ENCODE data around the gene APLP2.
"Not testable (repeated sequence)": the region's sequence is repeated elsewhere in the genome, so short reads cannot be mapped to it uniquely, and the experiment has no call there.

The APLP2 gene

DNA sequence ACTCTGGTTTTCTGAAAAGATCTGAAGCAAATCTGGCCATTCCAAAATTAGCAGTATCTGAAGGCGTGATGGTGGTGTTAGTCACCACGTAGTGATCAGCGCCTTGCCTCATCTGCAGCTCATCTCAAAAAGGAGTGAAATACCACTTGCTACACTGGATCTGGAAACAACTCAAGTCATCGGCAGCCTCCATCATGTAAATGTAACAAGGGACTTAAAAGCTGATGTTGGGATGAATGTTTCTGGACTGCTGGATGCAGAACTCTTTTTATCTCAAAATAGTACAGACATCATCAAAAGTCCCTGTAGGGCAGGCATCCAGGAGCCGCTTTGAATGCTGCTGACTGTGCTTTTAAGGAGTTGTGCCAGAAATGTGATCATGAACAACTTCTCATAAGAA, 14.1 kb upstream of the APLP2 start:
- no peak for DNase-seq (ENCODE audit: low spot score)

DNA sequence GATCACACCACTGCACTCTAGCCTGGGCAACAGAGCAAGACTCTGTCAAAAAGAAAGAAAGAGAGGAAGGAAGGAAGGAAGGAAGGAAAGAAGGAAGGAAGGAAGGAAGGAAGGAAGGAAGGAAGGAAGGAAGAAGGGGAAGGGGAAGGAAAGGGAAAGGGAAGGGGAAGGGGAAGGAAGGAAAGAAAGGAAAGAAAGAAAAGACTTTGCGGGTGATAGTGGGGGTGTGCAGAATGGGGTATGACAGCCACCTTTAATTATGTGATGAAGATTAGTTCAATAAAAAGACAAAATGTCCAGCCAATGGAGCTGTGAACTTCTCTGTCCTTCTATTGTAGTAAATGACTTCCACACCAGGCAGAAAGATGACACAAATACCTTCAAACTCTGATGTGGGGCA, 8.7 kb upstream of the APLP2 start:
- DNase-seq (ENCODE audit: low spot score), result no peak

DNA sequence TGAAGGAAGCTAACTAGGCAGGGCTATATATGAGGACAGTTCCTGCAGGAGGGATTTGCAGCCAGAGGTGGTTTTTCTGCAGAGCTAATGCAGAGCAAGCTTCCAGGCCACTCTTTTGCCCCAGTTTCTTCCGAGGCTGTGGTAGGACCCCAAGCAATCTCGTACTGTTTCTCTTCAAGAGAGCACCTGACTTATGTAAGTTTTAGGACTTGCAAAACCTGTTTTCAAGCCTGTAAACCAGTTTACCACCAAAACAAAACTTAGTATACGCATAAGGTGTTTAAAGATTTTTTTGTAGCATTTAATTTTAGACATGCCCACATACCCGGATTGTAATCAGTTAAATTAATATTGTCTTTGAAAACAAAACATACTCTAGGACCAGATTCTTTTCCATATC, 7.7 kb upstream of the APLP2 start:
- DNase-seq (ENCODE audit: low spot score), result no peak

DNA sequence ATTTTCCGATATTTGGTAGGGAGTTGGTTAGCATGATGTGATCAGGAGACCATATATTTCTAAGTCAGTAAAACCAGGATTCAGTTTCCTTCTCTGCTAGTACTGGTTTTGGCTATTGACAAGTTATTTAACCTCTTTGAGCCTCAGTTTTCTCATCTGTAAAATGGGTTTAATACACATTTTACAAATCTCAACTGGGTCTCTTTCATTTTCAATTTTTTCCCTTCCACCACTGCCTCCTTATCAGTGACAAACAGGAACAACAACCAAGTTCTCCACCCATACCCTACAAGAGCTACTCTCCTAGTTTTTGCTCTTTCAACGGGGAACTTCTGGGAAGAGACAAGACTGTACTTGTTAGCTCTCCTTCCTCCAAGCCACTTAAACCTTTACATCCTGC, 6.2 kb upstream of the APLP2 start:
- no peak for DNase-seq (ENCODE audit: low spot score)

DNA sequence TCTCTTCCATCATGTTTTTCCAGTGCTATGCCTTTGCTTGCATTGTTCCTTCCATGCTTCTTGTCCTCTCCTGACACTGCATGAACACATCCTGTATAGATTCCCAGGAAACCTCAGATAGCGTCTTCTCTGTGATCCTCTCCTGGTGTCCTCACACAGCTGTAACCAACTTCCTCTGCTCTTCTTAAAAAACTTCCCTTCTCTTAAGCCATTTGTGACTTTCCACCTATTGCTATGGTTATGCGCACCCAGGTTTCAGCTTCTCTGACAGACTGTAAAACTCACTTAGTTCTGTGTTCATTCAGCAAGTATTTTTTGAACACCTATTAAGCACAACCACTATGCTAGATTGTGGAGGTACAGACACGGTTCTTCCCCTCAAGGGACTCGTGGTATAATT, 5.1 kb upstream of the APLP2 start:
- DNase-seq (ENCODE audit: low spot score), result no peak

DNA sequence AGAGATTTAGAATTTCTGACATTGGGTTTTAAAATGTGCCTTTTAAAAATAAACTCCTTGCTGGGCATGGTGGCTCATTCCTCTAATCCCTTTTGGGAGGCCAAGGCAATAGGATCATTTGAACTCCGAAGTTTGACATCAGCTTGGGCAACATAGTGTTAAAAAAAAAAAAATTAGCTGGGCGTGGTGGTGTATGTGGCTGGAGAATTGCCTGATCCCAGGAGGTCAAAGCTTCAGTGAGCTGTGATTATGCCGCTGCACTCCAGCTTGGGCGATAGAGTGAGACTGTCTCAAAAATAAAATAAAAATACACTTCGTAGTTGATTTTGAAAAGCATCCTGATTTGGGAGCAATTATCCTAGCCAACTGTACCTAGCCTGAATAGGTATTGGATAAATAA, 3.4 kb upstream of the APLP2 start:
- DNase-seq (ENCODE audit: low spot score), result no peak

DNA sequence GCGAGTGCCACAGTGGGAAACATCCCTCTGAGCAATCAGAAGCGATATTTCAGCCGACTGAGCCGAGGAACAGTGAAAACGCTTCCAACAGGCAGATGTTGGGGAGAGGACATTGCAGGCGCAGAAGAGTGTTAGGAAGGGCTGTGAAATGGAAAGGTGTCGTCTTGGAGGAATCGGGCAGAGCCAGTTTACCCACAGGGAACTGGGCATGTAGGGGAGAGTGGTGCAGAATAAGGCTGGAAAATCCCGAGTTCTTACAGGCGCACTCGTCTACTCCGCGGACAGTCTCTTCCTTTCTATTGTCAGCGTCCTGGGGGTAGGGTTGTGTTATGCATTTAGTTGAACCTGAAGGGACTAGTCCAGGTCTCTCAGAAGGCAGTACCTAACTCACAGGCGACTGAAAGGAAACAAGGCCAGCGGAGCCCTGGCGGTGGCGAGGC, 1.1 kb upstream of the APLP2 start:
- no peak for DNase-seq (ENCODE audit: low spot score)

DNA sequence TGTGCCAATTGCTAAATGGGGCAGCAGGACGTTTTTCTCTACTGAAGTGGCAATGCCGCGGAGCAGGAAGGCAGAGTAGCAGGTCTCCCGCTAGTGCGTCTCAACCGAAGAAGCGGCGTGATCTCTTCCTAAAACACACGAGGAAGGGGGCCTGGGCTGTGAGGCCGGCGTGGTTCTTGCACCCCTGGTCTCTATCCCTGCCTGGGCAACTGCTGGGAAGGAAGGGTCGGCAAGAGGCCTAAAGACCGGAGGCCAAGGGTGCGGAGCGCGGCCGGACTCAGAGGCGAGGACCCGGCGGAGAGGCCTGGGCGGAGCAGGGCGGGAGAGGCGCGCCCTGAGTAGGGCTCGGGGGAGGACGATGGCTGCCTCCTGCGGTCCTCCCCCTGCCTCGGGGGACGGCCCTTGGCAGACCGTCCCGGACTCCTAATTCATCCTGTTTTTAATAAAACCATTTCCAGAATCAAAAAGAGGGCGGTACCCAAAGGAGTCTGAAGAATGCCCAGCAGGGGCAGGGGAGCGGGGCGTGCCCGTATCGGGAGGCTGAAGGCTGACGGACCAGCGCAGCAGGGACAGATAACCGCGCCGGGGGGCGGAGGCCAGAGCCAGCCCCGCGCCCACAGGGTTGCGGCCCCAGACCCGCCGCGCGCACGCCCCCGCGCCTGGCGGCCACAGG, 572 bp upstream of the APLP2 start:
- DNase-seq (ENCODE audit: low spot score), result no peak

DNA sequence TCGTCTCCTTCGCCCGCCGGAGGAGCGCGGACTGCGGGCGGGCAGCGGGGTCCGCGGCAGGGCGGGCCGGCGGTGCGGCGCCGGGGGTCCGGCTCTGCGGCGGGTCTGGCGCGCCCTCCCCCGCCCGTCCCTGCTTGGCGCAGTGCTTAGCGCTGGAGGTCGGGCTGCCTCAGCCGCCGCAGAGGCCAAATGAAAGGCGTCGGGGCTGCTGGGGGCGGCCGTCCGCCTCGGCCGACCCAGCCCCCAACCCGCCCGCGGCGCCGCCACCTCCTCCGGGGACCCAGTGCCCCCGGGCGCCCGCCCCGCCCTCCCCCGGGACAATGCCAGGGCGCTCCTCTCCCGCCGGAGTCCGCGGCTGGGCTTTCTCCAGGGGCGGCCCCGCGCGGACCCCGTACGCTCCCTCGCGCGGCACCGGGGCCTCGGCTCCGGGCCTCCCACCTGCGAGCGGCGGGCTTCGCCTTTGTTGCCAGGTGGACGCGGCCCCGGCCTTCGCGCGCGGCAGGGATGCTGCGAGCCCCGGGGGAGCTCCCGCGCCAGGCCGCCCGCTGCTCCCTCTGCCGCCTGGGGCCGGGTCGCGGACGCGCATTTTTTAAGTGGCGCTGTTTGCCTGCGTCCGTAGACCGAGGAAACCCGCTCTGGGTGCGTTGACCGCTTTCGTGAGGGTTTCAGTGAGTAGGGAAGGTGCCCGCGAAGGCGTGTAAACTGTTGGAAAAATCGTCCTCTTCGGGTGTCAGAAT, 583 bp downstream of the APLP2 start:
- DNase-seq (ENCODE audit: low spot score), result no peak

DNA sequence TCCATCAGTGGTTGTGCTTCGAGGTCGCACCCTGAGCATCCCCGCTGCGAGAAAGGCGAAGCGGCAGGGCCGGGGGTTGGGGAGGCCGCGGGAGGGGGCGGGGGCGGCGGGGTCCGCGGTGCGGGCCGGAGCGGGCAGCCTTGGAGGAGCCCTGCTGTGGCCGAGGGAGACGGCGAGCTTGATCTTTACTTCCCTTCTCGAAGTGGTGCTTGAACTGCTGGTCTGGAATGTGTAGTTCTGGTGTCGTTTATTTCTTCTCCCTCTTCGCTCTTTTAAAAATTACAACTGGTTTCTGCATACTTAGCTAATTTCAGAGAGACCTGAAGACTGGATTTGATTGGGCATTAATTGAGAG, 1.1 kb downstream of the APLP2 start:
- peak; percentile 68 for DNase-seq (ENCODE audit: low spot score)

DNA sequence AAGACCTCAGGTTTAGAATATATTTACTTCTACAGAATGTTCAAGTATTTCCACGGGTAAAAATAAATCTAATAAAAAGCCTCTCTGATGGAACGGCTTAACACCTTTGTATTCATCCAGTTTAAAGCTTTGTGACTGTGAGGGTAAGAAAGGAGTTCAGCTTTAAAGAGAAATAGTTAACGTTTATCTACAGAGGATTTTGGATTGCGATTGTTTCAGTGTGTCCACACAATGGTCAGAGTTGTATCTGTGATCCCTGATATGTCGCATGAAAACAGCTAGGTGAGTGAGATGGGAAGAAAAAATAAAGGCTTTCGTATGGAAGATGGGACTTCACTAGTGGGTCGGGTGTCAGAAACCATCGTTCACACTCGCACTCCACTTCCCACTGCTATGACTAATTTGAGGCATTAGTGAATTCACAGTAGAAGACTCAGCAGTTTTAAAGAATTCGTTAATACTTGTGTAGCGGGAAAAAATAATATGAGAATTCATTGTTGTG, 1.6 kb downstream of the APLP2 start:
- no peak for DNase-seq (ENCODE audit: low spot score)

DNA sequence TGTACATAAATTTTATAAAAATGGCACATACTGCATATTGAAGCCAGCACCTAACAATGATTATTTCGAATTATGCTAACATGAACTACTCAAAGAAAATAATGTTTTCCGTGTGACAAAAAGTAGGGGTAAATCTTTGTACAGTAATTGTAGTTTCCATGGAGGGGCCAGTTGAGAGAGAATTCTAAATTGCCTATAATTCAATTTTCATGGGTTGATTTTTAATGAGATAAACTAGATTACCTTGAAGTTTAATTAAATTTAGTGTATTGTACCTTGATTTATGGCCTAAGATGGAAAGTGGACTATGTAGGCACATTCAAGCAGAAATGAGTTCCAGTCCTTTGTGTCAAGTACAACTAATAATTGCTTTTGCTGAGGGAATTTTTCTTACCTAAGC, 5.0 kb downstream of the APLP2 start:
- DNase-seq (ENCODE audit: low spot score), result no peak

DNA sequence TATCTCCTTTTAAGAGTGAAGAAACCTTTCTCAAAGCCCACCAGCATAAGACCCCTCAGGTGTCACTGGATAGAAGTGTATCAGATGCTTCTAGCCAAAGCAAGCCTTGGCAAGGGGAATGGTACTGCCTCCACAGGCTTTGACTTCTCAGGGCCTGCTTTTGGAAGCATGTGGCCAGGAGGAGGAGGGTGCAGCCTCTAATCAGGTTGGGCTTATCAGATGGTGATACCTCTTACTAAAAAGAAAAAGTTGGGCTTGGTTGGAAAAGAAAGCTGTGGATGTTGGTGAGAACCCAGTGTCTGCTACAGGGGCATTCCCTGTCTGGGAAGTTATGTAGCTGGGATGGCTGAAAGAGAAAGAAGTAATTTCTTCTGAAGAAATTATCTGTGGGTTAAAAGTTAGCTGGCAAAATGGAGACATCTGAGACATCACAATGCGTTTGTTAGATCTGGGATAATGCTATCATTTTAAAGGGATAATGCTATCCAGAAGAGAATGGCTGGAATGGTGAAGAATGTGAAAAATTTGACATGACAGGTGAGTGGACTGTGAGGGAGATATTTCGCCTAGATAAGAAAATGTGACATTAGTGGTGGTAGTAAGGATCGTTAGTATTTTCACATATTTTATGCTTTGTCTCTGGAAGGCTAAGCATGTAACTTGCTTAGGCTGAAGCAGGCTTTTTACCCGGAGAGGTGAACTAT, 7.2 kb downstream of the APLP2 start:
- DNase-seq (ENCODE audit: low spot score), result no peak

DNA sequence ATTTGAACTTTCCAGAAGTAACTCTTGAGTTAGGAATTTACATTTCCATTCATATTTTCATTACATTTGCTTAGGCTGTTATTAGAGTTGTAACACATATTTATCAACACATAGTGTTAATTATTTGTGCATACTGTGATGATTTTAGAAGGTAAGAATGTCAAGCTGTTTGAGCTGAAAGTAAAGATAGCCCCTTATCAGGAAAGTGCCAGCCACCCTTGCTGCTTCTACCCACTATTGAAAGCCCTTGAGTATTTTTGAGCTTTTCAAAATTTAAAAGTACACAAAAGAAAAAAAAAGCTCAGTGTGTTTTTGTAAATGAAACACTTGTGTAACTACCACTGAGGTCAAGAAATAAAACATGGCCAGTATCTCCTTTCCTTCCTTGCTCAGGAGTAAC, 8.0 kb downstream of the APLP2 start:
- no peak for DNase-seq (ENCODE audit: low spot score)

DNA sequence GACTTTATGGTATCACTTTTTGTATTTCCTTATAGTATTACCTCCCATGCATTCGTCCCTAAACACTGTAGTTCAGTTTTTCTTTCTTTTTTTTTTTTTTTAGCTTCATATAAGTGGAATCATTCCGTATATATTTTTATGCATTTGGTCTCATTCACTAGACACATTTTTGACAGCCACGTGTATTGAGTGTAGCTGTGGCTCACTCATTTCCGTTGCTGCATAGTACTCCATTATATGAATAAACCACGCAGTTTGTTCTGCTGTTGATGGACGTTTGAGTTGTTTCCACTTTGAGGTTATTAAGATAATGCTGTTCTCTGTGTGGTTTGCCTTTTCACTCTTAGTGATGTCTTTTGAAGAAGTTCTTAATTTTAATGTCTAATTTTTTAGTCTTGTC, 8.4 kb downstream of the APLP2 start:
- DNase-seq (ENCODE audit: low spot score), result no peak

DNA sequence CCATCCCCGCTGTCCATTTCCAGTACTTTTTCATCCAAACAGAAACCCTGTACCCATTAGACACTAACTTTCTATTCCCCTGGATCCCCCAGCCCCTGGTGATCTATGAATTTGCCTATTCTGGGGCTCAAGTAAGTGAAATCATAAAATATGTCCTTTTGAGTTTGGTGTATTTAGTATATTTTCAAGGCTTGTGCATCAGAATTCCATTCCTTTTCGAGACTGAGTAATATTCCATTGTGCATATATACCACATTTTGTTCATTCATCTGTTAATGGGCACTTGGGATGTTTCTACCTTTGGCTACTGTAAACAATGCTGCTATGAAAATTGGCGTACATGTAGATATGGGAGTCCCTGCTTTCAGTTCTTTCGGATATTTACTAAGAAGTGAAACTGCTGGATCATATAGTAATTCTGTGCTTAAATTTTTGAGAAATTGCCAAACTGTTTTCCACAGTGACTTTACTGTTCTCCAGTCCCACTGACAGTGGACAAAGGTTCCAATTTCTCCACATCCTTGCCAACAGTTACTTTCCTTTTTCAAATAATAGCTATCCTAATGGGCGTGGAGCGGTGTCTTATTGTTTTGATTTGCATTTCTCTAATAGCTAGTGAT, 16.1 kb downstream of the APLP2 start:
- no peak for DNase-seq (ENCODE audit: low spot score)

DNA sequence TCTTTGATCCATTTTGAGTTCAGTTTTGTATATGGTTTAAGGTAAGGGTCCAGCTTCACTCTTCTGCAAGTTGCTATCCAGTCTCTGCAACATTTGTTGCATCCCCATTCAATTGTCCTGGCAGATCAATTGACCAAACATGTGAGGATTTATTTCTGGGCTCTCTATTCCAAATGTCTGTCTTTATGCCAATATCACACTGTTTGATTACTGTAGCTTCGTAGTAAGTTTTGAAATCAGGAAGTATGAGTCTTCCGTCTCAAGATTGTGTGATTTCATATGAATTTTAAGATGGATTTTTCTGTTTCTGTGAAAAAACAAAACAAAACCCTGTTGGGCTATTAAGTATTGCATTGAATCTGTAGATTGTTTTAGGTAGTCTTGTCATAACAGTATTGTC, 17.0 kb downstream of the APLP2 start:
- no peak for DNase-seq (ENCODE audit: low spot score)

DNA sequence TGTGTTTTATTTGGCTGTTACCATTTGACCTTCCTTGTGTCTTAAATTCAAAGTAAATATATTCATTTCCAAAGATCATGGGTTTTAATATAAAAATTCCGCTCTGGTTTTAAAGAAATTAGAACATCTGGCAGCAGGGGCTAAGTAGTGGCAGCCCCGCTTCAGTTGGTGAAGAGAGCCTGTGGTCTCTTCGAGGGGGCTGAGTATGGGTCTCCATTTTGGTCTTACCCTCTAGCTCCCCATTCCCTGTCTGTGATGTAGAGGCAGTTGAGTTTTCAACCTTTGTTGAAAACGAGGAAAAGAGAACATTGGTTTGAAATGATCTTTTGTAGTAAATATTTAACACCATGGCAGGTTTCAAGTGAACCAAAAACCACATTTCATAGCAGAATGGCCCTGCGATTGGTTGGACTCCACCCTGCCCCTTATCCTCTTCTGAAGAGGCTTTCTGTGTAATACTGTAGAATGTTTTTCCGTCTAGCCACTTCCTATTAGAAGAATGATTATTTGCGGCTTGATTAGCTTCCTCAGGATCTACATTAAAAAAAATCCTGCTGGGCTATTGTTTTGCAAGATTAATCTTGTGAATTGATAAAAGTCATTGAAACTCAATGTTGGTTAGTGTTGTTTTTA, 17.7 kb downstream of the APLP2 start:
- DNase-seq (ENCODE audit: low spot score), result no peak

DNA sequence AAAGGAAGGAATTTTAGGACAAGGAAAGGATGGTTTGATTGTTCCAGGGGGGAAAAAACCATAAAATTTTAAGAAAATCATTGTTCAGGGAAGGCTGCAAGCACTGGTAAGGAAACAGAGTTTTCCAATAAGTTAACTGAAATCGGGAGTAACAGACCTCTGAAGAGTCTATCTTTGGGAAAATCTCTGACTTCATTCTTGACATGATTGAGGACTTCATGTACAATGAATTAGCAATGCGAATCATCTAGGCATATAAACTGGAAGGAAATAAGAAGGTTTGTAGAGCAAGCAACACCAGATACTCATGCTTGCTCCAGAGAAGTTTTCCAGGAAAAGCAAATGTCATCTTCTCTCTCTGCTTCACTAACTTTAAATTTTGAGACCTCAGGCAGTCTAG, 18.5 kb downstream of the APLP2 start:
- no peak for DNase-seq (ENCODE audit: low spot score)

DNA sequence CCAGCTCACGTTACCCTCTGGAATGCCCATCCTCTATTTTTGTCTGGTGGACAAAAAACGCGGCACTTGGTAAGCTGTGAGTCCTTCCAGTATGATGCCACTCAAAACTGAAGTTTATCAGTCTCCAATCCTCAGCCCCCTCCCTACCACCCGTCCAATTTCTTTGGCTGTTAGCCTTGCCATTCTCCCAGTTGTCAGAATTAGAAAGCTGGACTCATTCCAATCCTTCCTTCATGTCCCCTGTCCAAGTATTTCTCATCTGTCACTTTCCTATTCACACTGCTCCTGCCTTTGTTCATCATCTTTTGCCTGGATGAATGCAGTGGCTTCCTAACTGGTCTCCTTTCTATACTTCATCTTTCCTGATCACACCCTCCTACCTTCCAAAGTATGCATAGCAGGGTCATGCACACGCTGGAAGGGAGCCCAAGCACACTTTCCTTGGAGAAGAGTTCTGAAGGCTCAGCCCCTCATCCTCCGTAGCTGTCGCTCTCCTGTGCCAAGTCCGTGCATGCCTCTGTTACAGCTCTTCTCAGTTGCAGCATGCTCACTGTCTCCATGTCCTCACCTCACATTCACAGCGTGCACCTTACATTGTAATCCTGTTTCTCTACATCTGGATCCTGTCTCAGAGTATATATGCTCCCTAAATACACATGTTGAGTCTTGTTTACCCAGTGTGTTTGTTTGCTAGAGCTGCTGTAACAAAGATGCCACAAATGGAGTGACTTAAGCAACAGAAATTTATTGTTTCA, 19.4 kb downstream of the APLP2 start:
- DNase-seq (ENCODE audit: low spot score), result no peak

DNA sequence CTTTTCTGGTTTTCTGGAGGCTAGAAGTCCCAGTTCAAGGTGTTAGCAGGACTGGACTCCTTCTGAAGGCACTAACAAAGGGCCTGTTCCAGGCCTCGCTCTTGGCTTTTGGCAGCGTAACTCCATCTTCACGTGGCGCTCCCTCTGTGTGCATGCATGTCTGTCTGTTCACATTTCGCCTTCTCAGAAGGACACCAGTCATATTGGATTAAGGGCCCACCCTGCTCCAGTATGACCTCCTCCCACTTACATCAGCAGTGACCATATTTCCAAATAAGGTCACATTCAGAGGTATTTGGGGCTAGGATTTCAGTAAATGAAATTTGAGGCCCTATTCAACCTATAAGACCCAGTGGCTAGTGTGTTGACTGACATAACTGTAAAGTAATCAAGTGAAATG, 20.0 kb downstream of the APLP2 start:
- DNase-seq (ENCODE audit: low spot score), result no peak

DNA sequence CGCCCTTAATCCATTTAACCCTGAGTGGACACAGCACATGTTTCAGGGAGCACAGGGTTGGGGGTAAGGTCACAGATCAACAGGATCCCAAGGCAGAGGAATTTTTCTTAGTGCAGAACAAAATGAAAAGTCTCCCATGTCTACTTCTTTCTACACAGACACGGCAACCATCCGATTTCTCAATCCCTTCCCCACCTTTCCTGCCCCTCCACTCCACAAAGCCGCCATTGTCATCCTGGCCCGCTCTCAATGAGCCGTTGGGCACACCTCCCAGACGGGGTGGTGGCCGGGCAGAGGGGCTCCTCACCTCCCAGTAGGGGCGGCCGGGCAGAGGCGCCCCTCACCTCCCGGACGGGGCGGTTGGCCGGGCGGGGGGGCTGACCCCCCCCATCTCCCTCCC, 20.8 kb downstream of the APLP2 start:
- DNase-seq (ENCODE audit: low spot score), result not testable (repeated sequence)

All from left forelimb (tissue), 1 donor.